Skeletal muscle satellite cell (primary cell): Measurements from ENCODE around the gene RHBDF2.

Experiments used
- H3K27me3 ChIP-seq: 2 replicates; pipeline ENCODE4 v1.7.0; 2013; ENCODE audit warnings: low read length; ENCODE audit not compliant: control insufficient read depth, insufficient read depth
- H3K36me3 ChIP-seq: 2 replicates; pipeline ENCODE4 v1.7.0; 2013; ENCODE audit warnings: mild to moderate bottlenecking, control low read depth, low read length; ENCODE audit not compliant: insufficient read depth
- H3K4me1 ChIP-seq: 2 replicates; pipeline ENCODE4 v1.7.0; 2013; ENCODE audit warnings: low read length; ENCODE audit not compliant: control insufficient read depth, insufficient read depth
- H3K4me2 ChIP-seq: 2 replicates; pipeline ENCODE4 v1.7.0; 2013; ENCODE audit warnings: mild to moderate bottlenecking, low read length
- H3K4me3 ChIP-seq: 2 replicates; pipeline ENCODE4 v1.7.0; 2013; ENCODE audit warnings: low read length
- H3K9ac ChIP-seq: 2 replicates; pipeline ENCODE4 v1.7.0; 2013; ENCODE audit warnings: mild to moderate bottlenecking, low read depth, low read length, moderate library complexity
- H3K9me3 ChIP-seq: replicated peaks from 2 replicates; pipeline ENCODE4 v1.7.0; 2013; ENCODE audit warnings: mild to moderate bottlenecking, control low read depth, low read length

Gene RHBDF2

DNA sequence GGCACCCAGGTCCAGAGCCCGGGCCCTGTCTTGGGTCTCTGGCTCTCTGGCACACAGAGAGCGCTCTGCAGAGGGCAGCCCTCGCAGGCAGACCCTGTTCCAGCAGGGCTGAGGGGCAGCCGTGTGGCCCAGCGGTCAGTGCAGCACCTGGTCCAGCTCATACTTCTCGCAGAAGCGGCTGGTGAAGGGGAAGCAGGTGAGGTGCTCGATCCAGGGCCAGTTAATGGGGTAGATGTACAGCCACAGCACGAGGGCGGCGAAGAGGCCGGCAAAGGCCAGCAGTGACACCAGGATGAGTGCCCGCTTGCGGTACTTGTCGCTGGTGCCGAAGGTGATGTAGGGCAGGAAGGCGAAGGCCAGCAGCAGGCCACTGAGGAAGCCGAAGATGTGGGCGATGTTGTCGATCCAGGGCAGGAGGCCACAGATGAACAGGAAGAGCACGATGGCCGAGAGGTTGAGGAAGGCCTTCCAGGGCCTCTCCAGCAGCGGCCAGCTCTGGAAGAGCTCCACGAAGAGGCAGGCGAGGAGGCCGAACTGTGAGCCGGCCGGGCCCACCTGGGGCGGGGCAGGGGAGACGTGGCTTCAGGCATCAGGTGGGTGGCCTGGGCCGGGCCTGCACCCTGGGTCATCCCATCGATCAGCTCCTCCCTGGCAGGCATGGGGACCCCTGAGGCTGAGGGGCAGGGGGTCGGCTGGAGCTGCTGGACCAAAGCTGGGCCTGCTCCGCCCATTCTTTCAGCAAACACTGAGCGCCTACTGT, 29.5 kb downstream of the RHBDF2 start:
- Histone ChIP-seq H3K9me3 (no peaks in the 10 kb centered on the region), H3K36me3 (peaks cover 10% of the 10 kb centered on the region), H3K9ac (no peak overlapping the region), H3K4me1 (no peaks in the 10 kb centered on the region), H3K4me2 (no peak overlapping the region), H3K4me3 (no peak overlapping the region), H3K27me3 (no peaks in the 10 kb centered on the region)

DNA sequence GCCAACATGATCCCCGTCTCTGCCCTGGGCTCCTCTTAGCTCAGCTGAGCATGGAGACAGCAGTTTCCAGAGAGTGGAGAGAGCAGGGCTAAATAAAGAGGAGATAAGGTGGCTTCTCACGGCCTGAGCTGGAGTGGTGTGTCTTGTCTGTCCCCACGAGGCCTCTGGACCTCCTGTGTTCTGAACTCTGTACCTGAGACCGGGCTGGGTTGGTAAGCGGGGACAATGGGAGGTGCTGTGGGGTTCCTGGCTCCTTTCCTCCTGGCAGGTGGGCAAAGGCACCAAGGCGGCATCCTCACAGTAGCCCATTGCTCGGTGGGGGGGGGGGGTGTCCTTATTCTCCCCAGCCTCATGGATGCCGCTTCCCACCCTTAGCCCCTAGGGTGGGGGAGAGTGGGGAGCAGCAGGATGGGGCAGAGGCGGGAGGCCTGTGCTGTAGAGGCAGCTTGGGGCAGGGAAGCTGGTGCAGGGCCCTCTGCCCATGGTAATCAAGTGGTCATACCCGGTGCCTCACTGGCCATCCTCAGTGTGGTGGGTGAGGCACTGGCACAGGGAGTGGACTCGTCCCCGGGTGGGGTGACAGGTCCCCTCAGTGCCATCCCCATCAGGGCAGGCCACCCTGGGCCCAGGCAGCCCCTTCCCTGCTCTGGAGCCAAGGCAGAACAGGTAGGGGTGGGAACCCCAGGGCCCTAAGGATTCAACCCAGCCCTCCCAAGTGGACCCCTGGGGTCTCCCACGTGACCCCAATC, 31.1 kb downstream of the RHBDF2 start:
- Histone ChIP-seq H3K9ac (no peak overlapping the region), H3K27me3 (no peaks in the 10 kb centered on the region), H3K36me3 (peaks cover 10% of the 10 kb centered on the region), H3K4me1 (no peaks in the 10 kb centered on the region), H3K4me3 (no peak overlapping the region), H3K9me3 (no peaks in the 10 kb centered on the region), H3K4me2 (no peak overlapping the region)

DNA sequence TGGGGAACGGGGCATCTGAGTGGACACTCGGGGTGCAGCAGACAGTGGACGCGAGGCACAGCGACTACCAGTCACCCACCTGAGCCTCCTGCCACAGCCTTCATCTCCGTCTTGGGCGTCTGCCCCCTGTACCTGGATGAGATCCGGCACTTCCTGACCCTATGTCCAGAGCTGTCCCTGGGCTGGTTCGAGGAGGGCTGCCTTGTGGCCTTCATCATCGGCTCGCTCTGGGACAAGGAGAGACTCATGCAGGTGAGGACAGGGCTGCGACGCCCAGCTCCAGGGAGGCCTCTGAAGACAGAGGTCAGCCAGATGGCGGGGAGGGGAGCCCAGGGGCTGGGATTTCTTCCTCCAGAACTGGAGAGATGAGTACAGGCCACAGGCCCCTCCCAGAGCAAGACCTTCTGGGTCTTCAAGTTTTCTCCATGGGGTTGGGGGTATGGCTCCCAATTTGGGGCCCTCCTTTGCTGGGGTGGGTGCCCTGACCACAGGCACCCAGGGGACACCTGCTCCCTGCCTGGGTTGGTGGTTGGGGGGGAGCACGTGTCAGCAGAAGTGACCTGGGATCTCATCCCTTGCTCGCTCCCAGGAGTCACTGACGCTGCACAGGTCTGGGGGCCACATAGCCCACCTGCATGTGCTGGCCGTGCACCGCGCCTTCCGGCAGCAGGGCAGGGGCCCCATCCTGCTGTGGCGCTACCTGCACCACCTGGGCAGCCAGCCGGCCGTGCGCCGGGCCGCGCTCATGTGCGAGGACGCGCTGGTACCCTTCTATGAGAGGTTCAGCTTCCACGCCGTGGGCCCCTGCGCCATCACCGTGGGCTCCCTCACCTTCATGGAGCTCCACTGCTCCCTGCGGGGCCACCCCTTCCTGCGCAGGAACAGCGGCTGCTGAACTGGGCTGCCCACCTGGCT, 31.9 kb downstream of the RHBDF2 start:
- H3K4me1 ChIP-seq: no peaks in the 10 kb centered on the region
- H3K27me3 ChIP-seq: no peaks in the 10 kb centered on the region
- no peak overlapping the region for H3K4me3 ChIP-seq
- no peak overlapping the region for H3K4me2 ChIP-seq
- no peaks in the 10 kb centered on the region for H3K9me3 ChIP-seq
- no peak overlapping the region for H3K9ac ChIP-seq
- peaks cover 10% of the 10 kb centered on the region for H3K36me3 ChIP-seq

DNA sequence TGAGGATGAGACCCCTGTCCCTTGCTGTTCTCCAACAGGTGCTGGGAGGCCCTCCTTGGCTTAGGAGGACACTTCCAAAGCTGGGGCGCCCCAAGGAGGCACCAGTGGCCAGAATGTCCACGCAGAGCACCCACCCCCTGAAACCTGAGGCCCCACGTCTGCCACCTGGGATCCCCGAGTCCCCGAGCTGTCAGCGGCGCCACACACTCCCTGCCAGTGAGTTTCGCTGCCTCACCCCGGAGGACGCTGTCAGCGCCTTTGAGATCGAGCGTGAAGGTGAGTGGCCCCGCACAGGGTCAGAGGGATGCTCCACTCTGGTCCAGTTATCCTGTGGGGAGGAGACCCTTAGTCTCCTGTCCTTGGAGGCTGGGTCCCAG, 32.6 kb downstream of the RHBDF2 start:
- peaks cover 9% of the 10 kb centered on the region for H3K36me3 ChIP-seq
- H3K9me3 ChIP-seq: no peaks in the 10 kb centered on the region
- H3K9ac ChIP-seq: no peak overlapping the region
- no peaks in the 10 kb centered on the region for H3K4me1 ChIP-seq
- no peaks in the 10 kb centered on the region for H3K27me3 ChIP-seq
- H3K4me3 ChIP-seq: no peak overlapping the region
- no peak overlapping the region for H3K4me2 ChIP-seq

DNA sequence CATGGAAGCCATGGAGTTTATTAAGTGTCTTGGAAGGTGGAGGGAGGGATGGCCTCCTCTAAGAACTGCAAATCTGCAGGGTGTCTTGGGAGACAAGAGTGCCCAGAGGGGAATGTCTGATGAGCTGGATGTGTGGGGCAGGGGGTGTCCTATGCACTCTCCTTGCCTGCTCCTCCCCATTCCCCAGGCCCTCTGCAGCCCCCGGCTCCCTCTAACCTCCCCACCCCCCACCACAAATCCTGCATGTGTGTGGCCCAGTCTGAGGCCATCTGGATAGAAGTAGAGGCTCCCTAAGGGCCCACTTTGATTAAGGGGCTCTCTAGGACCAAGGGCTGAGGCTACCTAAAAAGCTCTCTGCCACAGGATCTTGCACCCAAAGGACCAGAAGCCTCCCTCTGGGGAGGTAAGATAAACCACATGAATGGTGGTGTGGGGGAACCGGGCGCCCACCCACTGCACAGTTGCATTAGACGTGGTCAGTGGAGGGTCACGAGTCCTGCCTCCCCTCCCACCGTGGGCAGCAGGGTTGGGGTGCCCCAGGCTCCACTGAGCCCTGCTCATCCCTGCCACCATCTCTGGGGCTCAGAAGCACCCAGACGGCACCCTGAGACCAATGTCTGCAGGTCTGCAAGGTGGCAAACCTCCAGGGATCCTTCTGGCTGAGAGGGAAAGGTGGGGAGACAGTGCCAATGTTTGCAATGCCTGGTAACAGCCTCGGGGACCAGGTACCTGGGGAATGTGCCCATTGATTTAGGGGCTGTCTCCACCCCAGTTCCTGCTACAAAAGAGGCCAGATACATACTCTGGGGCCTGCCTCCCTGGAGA, 33.2 kb downstream of the RHBDF2 start:
- Histone ChIP-seq H3K27me3 (no peaks in the 10 kb centered on the region), H3K36me3 (peaks cover 8% of the 10 kb centered on the region), H3K4me2 (no peak overlapping the region), H3K9me3 (no peaks in the 10 kb centered on the region), H3K4me1 (no peaks in the 10 kb centered on the region), H3K4me3 (no peak overlapping the region), H3K9ac (no peak overlapping the region)

DNA sequence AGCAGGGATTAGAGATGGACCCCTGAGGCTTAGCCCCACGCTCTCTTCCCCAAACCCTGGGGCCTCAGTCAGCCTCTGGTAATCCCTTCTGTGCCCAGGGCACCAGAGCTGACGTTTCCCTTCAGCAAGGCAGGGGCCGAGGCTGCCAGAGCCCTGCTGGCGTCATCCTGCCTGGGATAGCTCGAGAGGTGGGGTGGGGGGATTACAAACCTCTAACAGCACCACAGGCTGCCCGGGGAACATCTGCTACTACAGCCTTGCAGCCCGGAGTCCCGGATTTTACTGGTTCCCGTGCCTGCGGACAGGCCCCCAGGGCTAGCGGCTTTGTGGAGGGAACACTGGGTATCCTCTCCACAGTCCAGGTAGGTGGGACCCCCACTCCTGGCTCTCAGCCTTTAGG, 33.9 kb downstream of the RHBDF2 start, which contains the start of gene AANAT:
TSS of gene AANAT (plus strand) at position 238 of the 400 bp plus-strand sequence. CDS start 1,144 bp downstream, outside the sequence.
- Histone ChIP-seq H3K36me3 (peaks cover 8% of the 10 kb centered on the region), H3K27me3 (peaks cover 5% of the 10 kb centered on the region), H3K4me1 (no peaks in the 10 kb centered on the region), H3K4me2 (no peak within 1 kb of the TSS), H3K4me3 (no peak within 1 kb of the TSS), H3K9ac (no peak within 1 kb of the TSS), H3K9me3 (no peaks in the 10 kb centered on the region)

DNA sequence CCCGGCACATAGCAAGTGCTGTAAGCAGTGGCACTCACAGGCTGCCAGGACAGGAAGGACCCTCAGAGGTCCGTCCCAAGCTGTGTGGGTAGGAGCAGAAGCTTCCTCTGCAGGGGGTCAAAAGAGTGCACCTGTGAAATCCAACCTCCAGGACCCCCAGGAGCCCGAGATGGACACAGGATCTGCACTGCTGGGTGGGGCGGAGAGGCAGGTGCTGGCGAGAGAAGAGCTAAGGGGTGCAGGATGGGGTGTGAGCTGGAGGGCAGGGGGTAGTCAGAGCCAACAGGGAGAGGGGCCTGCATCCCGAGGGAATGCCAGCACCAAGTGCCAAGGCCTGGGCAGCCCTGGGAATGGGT, 34.5 kb downstream of the RHBDF2 start:
- H3K36me3 ChIP-seq: peaks cover 2% of the 10 kb centered on the region
- H3K9ac ChIP-seq: no peak overlapping the region
- no peaks in the 10 kb centered on the region for H3K9me3 ChIP-seq
- H3K27me3 ChIP-seq: peaks cover 10% of the 10 kb centered on the region
- H3K4me2 ChIP-seq: no peak overlapping the region
- no peaks in the 10 kb centered on the region for H3K4me1 ChIP-seq
- H3K4me3 ChIP-seq: no peak overlapping the region

DNA sequence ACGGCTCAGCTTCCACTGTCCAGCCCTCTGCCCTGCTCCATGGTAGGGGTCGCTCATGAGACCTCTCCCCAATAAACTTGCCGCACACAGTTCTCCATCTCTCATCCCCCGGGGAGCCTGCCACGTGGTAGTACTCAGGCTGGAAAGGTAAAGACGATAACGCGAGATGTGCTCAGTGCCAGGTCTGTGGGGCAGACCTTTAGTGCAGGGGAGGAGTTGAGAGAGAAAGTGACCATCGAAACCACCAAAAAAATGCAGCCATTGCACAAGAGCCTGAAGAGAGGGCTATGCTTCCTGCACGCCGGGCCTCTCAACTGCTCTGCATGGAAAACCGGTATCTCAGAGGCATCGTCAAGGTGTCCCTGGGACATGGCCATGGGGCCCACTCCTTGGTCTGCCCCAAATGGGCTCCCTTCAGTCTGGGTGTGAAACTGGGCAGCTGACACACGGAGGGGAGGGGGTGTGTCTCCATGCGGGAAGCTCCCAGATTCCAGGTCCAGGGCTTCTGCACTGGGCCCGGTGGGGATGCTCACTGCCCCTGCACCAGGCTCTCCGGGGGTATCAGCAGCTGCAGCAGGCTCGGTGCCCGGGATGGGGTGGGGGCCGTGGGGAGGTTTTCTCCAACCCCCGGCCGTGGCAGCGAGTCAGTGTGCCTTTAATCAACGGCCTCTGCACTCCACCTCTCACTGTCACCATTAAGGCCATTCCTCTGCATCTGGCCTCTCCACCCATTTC, 38.5 kb downstream of the RHBDF2 start:
- H3K4me1 ChIP-seq: peaks cover 3% of the 10 kb centered on the region

DNA sequence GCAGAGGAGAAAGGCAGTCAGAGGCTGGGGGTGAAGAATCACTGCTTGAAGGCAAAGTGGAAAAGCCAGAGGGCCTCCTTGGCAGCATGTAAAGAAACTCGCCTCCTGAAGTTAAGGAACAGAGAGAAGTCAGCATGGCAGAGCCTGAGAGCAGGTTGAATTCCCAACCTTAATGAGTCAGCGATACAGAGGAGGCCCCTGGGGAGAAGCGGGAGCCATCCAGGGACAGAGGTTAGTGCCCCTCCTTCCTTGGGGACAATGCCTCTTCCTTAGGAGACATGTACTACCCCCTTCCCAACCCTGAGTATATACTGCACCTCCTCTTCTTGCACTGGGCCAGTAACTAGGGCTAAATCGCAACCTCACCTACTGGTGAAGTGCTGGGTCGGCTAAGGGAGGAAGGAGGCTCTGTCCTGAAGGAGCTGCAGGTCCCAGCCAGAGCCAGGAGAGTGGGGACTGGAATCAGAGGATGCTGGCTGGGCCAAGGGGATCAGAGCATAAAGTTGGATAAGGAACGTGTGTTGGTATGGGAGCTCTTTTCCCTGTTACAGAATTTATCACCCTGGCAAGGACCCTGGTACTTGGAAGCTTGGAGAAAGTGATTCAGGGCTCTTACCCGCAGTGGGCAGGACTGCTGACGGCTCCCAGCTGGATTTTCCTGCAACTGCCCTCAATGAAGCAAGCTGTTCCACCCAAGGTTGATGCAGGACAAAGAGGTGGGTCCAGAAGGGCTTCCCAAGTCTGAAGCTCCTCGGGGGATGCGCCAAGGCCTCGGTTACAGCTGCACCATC, 39.3 kb downstream of the RHBDF2 start:
- Histone ChIP-seq H3K36me3 (no peaks in the 10 kb centered on the region), H3K27me3 (peaks cover 13% of the 10 kb centered on the region), H3K4me1 (peaks cover 3% of the 10 kb centered on the region), H3K4me2 (no peak overlapping the region), H3K4me3 (no peak overlapping the region), H3K9ac (no peak overlapping the region), H3K9me3 (no peaks in the 10 kb centered on the region)

More for the DNA sequence above, 38.5 kb downstream of the RHBDF2 start:
- Histone ChIP-seq H3K36me3 (no peaks in the 10 kb centered on the region), H3K27me3 (peaks cover 13% of the 10 kb centered on the region), H3K4me3 (no peak overlapping the region), H3K4me2 (no peak overlapping the region), H3K9me3 (no peaks in the 10 kb centered on the region), H3K9ac (no peak overlapping the region)

DNA sequence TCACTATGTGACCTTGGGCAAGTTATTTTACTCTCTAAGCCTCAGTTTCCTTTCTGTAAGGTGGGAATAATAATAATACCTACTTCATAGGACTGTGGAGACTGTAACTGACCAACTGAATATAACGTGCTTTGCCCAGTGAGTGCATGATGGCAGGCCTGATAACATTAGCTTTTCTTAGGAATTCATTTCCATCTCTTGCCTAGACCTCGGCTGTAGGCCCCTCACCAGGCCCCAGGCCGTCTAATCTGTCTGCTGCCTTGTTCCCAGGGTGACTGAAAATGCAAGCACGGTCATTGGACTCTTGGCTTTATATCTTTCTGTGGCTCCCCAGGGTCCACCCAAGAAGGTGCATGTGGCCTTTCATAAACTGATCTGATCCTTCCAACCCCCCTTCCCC, 41.5 kb downstream of the RHBDF2 start:
- Histone ChIP-seq H3K4me1 (peaks cover 3% of the 10 kb centered on the region), H3K36me3 (no peaks in the 10 kb centered on the region), H3K27me3 (peaks cover 13% of the 10 kb centered on the region), H3K9ac (no peak overlapping the region), H3K4me3 (no peak overlapping the region), H3K9me3 (no peaks in the 10 kb centered on the region), H3K4me2 (no peak overlapping the region)
